RPMI7951 (cell line): ENCODE measurements around the gene TXNRD2. TPM values are rescaled to one million over a fixed set of nuclear protein-coding genes. Genes with fewer than 3 reads are reported as not detected.

Experiments used
- DNase-seq: peaks from one replicate; pipeline ENCODE4 v3.0.0-alpha.2; 2012; ENCODE audit warnings: low read depth
- total RNA-seq: library from RNA; depleted of rRNA; stranded (reverse); fragments of >200 nt; shearing (Covaris generic); gene quantifications from 2 replicates; pipeline ENCODE4 v1.2.3, GENCODE V29; 2014; rRNA removed

TXNRD2 gene
- total RNA-seq: 23.2 and 24.9 TPM in 2 replicates

DNA sequence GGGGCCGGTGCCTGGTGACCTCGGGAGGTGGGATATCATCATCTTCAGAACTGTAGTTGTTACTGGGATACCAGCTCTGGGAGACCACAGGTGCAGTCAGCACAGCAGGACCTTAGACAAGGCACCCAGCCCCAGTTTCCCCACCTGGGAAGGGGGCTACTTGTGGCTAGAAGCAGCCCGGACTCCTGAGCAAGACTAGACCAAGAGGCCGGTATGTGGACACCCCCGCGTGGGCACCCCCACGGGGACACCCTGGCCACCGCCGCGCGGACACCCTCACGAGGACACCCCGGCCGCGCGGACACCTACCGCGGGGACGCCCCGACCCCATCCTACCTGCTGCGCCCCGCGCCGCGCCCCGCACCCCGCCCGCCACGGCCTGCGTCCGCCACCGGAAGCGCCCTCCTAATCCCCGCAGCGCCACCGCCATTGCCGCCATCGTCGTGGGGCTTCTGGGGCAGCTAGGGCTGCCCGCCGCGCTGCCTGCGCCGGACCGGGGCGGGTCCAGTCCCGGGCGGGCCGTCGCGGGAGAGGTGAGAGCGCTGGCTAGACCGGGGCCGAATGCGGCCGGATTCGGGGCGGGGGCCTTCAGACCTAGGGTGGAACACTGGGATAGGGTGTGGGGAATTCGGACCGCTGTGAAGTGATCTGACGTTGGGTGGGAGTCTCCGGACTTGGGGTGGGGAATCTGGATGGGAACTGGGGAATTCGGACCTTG lies at the start of gene TXNRD2, which contains the start of gene COMT:
TXNRD2 (minus strand) TSS at position 454 of the 718 bp plus-strand sequence; CDS start at position 439, 15 bp downstream.
COMT (plus strand) TSS at position 408 of the 718 bp plus-strand sequence. CDS start 20,755 bp downstream, outside the sequence.
- peak; percentile 68 for DNase-seq

DNA sequence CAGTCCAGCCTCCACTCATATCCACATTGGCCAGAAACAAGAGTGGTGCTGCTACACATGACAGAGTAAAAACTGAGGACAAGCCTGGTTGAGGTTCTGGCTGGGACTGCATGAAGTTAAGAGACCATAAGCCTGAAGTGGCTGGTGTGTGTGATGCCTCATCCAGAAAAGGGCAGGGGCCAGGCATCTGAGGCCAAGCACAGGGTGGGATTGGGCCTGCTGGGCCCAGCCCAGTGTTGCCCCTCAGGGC lies 49.7 kb upstream of the TXNRD2 start:
- no peak for DNase-seq

DNA sequence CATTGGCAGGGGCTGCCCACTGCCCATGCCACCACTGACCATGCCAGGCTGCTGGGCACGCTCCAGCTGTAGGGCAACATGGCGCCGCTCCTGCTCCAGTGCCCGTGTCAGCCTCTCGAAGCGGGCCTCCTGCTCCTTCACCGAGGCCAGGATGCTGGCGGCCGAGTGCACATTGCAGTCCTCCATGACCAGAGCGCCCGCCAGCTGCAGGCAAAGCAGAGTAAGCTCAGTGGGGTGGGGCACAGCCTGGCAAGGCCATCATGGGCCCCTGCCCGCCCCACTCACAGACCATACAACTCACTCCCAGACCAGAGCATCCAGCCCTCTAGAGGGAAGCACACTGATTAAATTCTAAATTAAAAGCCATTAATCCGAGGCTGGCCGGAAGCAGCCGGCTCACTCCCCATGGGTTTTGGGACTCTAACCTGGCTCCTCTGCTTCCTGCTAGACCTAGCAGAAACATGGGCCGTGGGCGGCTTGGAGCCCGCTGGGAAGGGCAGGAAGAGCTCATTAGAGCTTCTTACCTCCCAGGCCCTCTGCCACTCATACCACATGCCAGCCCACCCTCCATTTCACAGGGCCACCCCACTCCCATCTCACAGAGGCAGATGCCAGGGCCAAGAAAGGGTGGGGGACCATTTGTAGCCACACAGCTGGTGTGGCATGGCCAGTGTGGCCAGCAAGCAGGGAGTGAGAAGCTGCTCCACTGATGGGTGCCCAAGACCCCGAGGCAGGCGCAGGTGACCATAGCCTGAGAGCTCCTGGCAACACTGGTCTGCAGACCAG lies 49.2 kb upstream of the TXNRD2 start:
- DNase-seq: no peak

DNA sequence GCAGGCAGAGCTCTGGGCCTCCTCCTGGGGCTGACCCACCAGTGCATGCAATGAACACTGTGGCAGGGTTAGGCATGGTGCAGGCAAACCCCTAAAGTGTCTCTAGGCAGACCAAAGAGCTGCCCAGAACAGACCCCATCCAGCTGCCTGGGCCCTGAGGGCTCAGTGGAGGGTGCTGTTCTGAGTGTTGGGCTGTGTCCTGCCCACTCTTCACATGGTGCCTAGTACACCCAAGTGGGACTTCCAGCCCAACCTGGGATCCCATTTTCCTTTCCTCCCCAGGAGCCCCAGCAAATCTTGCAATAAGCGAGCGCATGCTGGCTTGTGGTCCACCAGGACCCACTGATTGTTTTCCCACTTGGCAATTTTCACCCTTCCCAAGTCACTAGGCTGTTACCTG lies 48.6 kb upstream of the TXNRD2 start:
- DNase-seq: no peak

- no peak for DNase-seq
Observed at GRCh38 chr22:19989725-19990067, 48.1 kb upstream of the TXNRD2 start.

DNA sequence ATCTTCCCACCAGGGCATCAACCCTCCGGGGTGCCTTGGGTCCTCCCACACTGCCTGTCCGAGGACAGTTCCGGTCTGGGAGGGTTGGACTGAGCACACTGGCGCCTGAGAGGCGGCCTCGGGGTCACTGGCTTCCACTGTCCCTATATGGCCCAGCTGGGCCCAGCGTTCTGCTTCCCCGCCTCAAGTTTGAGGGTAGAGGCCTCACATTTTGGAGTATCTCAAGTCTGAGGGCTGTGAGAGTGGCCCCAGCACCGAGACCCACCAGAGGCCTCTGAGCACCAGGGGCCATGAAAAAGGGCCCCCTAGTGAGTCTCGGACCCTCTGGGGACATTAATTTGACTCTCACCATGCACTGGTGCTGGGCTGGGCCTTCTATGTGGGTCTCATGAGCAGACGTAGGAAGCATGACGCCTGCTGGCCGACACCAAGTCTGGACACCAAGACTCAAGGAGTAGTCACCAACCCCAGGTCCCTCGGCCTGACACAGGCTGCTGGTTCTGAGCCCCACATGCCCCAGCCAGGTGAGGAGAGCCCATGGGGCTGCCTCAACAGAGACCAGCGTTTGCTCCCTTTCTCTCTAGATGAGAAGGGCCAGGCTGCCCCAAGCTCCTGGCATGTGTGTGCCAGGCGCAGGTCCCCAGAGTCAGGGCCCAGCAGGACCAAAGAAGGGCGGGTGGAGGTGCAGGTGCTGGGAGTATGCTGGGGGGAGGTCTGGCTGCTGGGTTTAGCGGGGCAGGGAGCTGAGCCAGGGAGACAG lies 47.5 kb upstream of the TXNRD2 start:
- DNase-seq: no peak

- no peak for DNase-seq
Observed at GRCh38 chr22:19988331-19988808, 46.8 kb upstream of the TXNRD2 start.

DNA sequence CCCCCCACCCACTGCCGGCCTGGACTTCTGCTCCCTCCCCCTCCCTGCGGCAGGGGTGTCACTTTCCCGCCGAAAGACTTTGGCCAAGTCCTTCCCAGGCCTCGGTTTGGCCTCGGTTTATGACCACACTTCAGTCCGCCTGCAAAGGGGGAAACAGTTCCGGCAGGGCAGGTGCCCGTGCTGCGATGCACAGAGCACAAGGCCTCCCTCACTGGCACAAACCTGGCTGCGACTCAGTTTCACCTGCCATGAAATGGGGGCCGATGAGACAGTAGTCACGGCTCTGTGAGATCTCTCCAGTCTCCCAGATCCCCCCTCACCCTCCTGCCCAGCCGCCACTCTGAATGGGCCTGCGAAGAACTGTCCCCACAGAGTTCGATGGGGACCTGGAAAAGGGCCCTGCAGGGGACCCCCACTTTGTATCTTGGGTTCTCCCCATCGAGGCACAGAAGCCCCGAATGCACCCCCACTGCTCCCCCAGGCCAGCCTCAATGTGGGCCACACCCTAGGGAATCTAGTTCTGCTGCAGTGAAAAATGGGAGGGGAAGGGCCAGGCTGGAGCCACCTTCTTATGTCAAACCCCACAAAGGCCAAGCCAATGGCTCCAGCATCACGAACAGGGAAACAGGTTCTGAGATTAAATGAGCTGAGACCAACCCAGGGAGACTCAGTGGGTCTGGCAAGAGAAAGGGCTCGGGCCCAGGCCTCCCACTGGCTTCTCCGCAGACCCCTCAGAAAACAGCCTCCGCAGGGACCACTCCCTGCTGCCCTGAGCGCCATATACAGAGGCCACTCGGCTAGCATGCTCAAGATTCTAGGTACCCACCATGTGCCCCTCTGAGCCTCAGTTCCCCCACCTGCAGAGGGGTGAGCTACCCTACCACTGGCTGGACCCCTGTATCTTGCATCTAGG lies 46.0 kb upstream of the TXNRD2 start:
- no peak for DNase-seq

- DNase-seq: peak; percentile 59
Observed at GRCh38 chr22:19986410-19987341, 45.1 kb upstream of the TXNRD2 start.

- no peak for DNase-seq
Observed at GRCh38 chr22:19986011-19986409, 44.4 kb upstream of the TXNRD2 start.

- DNase-seq: no peak
Observed at GRCh38 chr22:19984851-19985811, 43.5 kb upstream of the TXNRD2 start.

DNA sequence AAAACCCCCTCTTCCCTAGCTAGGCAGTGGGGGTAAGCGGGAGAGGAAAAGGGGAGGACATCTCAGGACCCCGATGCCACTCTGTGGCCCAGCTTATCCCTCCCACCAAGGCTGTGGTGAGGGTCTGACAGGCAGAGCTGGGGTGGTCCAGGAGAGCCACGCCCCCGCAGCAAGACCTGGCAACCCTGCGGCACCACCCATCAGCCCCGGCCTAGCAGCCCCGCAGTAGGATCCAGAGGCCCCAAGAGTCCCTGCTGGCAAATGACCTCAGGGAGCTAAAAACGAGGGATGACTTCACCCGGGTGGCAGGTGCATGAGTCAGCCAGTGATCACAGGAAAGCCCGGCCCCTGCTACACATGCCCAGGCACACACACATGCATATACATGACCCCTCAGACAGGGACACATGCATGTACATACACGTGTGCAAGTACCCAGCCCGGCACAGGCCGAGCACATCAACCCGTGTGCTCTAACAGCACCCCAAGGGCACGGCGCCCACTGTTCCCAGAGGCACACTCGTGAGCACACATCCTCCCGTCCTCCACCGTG lies 42.7 kb upstream of the TXNRD2 start:
- DNase-seq: peak; percentile 31

GRCh38 chr22:19983741-19984140 lies 42.1 kb upstream of the TXNRD2 start:
- no peak for DNase-seq

GRCh38 chr22:19982991-19983578 lies 41.5 kb upstream of the TXNRD2 start:
- no peak for DNase-seq

DNA sequence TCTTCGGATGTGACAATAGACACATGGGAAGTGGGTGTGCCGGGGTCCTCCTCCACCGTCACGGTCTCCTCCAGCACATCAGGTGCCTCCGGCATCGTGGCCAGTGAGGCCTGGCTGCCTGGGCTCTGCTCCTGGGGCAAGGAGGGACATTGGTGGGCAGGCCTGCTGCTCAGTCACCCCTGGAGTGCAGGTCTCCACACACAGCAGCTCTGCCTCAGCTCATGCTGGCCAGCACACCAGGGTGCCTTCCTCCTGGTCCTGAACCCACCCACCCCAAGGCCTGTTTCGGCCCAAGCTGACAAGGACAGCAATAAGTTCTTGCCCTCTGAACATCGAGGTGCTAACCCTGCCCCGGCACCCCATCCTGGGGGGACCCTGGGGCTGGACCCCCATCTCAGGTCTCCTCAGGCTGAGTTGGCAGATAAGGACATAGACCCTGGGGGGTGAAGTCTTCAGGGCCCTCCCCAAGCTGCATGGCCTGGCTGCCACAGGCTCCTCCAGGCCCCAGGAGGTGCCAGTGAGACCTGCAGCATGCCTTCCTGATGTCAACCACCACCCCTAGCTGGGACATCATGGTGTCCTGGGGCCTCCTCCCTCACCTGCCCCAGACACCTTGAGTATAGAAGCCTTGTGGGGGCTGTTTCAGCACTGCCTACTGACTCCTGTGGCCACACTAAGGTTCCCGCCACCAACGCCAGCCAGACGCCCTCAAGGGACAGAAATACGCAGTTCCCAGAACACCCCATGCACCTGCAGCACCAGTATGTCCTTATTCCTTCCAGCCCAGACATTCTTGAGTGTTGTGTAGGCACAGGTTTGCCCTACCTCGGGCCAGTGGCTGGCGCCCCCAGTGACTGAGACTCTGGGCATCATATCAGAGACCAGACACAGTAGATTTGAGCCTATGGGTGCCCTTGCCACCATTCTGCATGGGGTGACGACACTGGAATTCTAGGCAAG lies 40.6 kb upstream of the TXNRD2 start:
- DNase-seq: no peak

GRCh38 chr22:19981171-19981960 lies 39.7 kb upstream of the TXNRD2 start:
- no peak for DNase-seq
